Fibroblast of villous mesenchyme (primary cell): Measurements from ENCODE around the gene FBN1. TPM values are rescaled to one million over a fixed set of nuclear protein-coding genes. Genes with fewer than 3 reads are reported as not detected.

Source experiments
- DNase-seq: peaks from one replicate; pipeline ENCODE4 v3.0.0-alpha.2; 2010; ENCODE audit warnings: low read depth
- H3K4me3 ChIP-seq: 2 replicates; pipeline ENCODE4 v1.5.1; 2011; ENCODE audit warnings: low read depth, mild to moderate bottlenecking, low read length
- CTCF ChIP-seq: IDR thresholded peaks from 2 replicates; pipeline ENCODE4 v1.5.1; 2012; ENCODE audit warnings: low read depth, mild to moderate bottlenecking, low read length; ENCODE audit not compliant: insufficient read depth
- total RNA-seq: library from RNA; depleted of rRNA; stranded (reverse); fragments of >200 nt; gene quantifications from 2 replicates; pipeline ENCODE4 v1.2.3, GENCODE V29; 2012

FBN1 gene
- total RNA-seq, 1 donor = 333 TPM

GRCh38 chr15:48616216-48616615 lies 29.3 kb downstream of the FBN1 start:
- peak; percentile 42 for DNase-seq
- H3K4me3 ChIP-seq = no peak overlapping the region

GRCh38 chr15:48614051-48614450 lies 31.5 kb downstream of the FBN1 start:
- no peak overlapping the region for H3K4me3 ChIP-seq
- peak; percentile 82 for DNase-seq
- no peak for TF ChIP-seq CTCF

More at GRCh38 chr15:48616216-48616615, 29.3 kb downstream of the FBN1 start:
- no peak for TF ChIP-seq CTCF

GRCh38 chr15:48609486-48609885 lies 36.0 kb downstream of the FBN1 start:
- DNase-seq = no peak
- no peak for TF ChIP-seq CTCF
- H3K4me3 ChIP-seq = no peak overlapping the region

- no peak overlapping the region for H3K4me3 ChIP-seq
- TF ChIP-seq CTCF = no peak
- no peak for DNase-seq
These were observed 37.7 kb downstream of the FBN1 start for GRCh38 chr15:48607846-48608245.

DNA sequence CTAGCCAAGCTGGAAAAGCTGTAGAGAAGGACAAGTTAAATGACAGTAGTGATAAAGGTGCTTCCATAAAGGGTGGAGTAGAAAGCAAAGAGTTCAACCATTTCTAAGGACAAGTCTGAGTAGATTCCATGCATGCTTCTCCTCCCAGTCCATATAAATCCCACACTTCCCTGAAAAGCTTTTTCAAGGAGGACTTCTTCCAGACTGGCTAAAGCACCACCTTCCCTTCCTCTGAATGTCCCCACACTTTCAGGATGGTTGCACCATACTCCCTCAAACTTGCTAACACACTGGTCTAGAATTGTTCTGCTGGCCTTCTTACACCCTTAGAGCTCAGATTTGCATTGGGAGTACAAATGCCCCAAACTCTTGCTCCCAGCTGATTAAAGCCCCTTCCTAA lies 40.9 kb downstream of the FBN1 start:
- peak; percentile 44 for DNase-seq
- TF ChIP-seq CTCF = no peak
- no peak overlapping the region for H3K4me3 ChIP-seq

DNA sequence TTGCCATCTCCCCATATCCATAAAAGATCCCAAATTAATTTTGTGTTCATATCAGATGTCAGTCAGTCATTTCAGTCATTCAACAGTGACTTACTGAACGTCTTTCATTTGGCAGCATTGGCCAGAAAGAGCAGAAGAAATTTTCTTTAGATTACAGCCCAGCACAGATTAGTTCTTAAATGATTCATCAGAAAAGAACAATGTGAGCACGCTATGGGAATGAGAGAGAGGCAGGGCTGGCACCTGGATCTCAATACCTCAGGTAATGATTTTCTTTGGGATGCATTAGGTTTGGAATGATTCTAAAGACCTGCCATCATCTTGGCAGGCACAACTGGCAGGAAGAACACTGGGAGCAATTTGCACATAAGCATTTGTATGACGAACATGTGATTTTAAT lies 41.6 kb downstream of the FBN1 start:
- DNase-seq = no peak
- no peak overlapping the region for H3K4me3 ChIP-seq
- no peak for TF ChIP-seq CTCF

- DNase-seq = no peak
- no peak overlapping the region for H3K4me3 ChIP-seq
- no peak for TF ChIP-seq CTCF
These were observed 42.4 kb downstream of the FBN1 start for GRCh38 chr15:48603123-48603500.
